ENCODE data around the gene CNNM3.

- TF ChIP-seq POLR2A (IDR thresholded peaks at IDR 0.05; ENCODE audit: extremely low read depth, insufficient read length) (no peak), CTCF (IDR thresholded peaks at IDR 0.05; ENCODE audit: low read depth, low read length) (no peak)
These were observed 13.3 kb upstream of the CNNM3 start for GRCh38 chr2:96802721-96803120.

Data from NB4 (cell line).